Uterus (tissue), 2 donors: ENCODE data around the gene ZBTB49.

Source experiments
- CTCF ChIP-seq, 4 experiments: fragments of 200-600 bp in 2 of 4; fragments of 450-650 bp in 2 of 4; sonication (generic) in 2 of 4; IDR thresholded peaks; one replicate each; pipeline ENCODE4 v1.5.1; 2016 to 2019; ENCODE audit warnings: antibody characterized with exemption in 4 of 4, mild to moderate bottlenecking in 2 of 4, moderate library complexity in 1 of 4
- POLR2A ChIP-seq, 2 donors: fragments of 450-650 bp; IDR thresholded peaks; one replicate each; pipeline ENCODE4 v1.6.1; 2016; ENCODE audit warnings: antibody characterized with exemption in 2 of 2, mild to moderate bottlenecking in 1 of 2, moderate library complexity in 1 of 2

- TF ChIP-seq POLR2A (IDR thresholded peaks at IDR 0.05) (no peak), CTCF (IDR thresholded peaks at IDR 0.05) (no peak)
Measured at GRCh38 chr4:4362991-4363697, 73.1 kb downstream of the ZBTB49 start.
